WTC11 (cell line): ENCODE results near the gene SYNJ2. TPM values are rescaled to one million over a fixed set of nuclear protein-coding genes. Genes with fewer than 3 reads are reported as not detected.

Source experiments
- ATAC-seq: fragments of 200-7000 bp; cut with Tn5 transposase; 2 replicates; pipeline ENCODE4 v1.10.0; 2021; ENCODE audit warnings: mild to moderate bottlenecking, moderate library complexity
- CTCF ChIA-PET: fragments of 300-600 bp; sonication (Branson Sonifier 250); formaldehyde crosslinking; loops from one replicate; lab custom pipeline; 2021; ENCODE audit warnings: antibody characterized with exemption; lab: Charles Lee
- POLR2A ChIA-PET: fragments of 350-600 bp; sonication (Branson Sonifier 250); formaldehyde crosslinking; loops from one replicate; lab custom pipeline; 2021; ENCODE audit warnings: antibody characterized with exemption; lab: Charles Lee
- DNase-seq: peaks from one replicate; pipeline ENCODE4 v3.0.0; 2021; ENCODE audit warnings: low spot score
- H3K27ac Mint-ChIP-seq: 2 replicates; pipeline ENCODE4 v1.8.0; 2021; ENCODE audit warnings: mixed read lengths
- H3K27me3 Mint-ChIP-seq: 2 replicates; pipeline ENCODE4 v1.8.0; 2021; ENCODE audit warnings: low read depth, mild to moderate bottlenecking, moderate library complexity, mixed read lengths
- H3K36me3 Mint-ChIP-seq: 2 replicates; pipeline ENCODE4 v1.8.0; 2021; ENCODE audit warnings: mixed read lengths
- H3K4me1 Mint-ChIP-seq: 2 replicates; pipeline ENCODE4 v1.8.0; 2022; ENCODE audit warnings: mixed read lengths
- H3K4me3 Mint-ChIP-seq: 2 replicates; pipeline ENCODE4 v1.8.0; 2021; ENCODE audit warnings: mild to moderate bottlenecking, moderate library complexity, mixed read lengths
- H3K9me3 Mint-ChIP-seq: 2 replicates; pipeline ENCODE4 v1.8.0; 2021; ENCODE audit warnings: mixed read lengths
- ATF1 ChIP-seq: sonication (generic); formaldehyde crosslinking; IDR thresholded peaks from 2 replicates; pipeline ENCODE4 v1.8.1; 2023; ENCODE audit warnings: mild to moderate bottlenecking, moderate library complexity, missing genetic modification reagents
- CBFB ChIP-seq: sonication (generic); formaldehyde crosslinking; IDR thresholded peaks from 2 replicates; pipeline ENCODE4 v1.8.1; 2022; ENCODE audit warnings: mild to moderate bottlenecking, low read depth, missing genetic modification reagents
- ETV6 ChIP-seq: sonication (generic); formaldehyde crosslinking; IDR thresholded peaks from 2 replicates; pipeline ENCODE4 v1.8.1; 2022; ENCODE audit warnings: mild to moderate bottlenecking, missing genetic modification reagents
- GTF2I ChIP-seq: fragments of 250-450 bp; sonication (Bioruptor Pico); conservative IDR thresholded peaks from 2 replicates; pipeline ENCODE4 v1.4.0; 2021; ENCODE audit warnings: mild to moderate bottlenecking
- HMGA2 ChIP-seq: fragments of 250-450 bp; sonication (Bioruptor Pico); IDR thresholded peaks from 2 replicates; pipeline ENCODE4 v1.4.0; 2021; ENCODE audit warnings: mild to moderate bottlenecking, moderate library complexity
- NR1H2 ChIP-seq: sonication (generic); formaldehyde crosslinking; IDR thresholded peaks from 2 replicates; pipeline ENCODE4 v1.9.0; 2021; ENCODE audit warnings: mild to moderate bottlenecking, moderate library complexity, missing genetic modification reagents
- PRRX2 ChIP-seq: fragments of 250-450 bp; sonication (Bioruptor Pico); IDR thresholded peaks from 2 replicates; pipeline ENCODE4 v1.8.0; 2021; ENCODE audit warnings: mild to moderate bottlenecking
- TEAD1 ChIP-seq: sonication (generic); formaldehyde crosslinking; IDR thresholded peaks from 2 replicates; pipeline ENCODE4 v1.8.0; 2022; ENCODE audit warnings: mild to moderate bottlenecking, missing genetic modification reagents
- ZBTB21 ChIP-seq: sonication (generic); formaldehyde crosslinking; IDR thresholded peaks from 2 replicates; pipeline ENCODE4 v1.8.1; 2023; ENCODE audit warnings: mild to moderate bottlenecking, missing genetic modification reagents, borderline replicate concordance
- total RNA-seq: library from RNA; stranded (reverse); gene quantifications from 3 replicates; pipeline ENCODE4 v1.2.3, GENCODE V29; 2021
- TF ChIP-seq, protein P1 (sequence below): sonication (generic); formaldehyde crosslinking; IDR thresholded peaks from 2 replicates; pipeline ENCODE4 v1.8.0; 2023; ENCODE audit warnings: missing genetic modification reagents, mild to moderate bottlenecking, borderline replicate concordance
- TF ChIP-seq, protein P2 (sequence below): fragments of 250-450 bp; sonication (Bioruptor Pico); IDR thresholded peaks from 2 replicates; pipeline ENCODE4 v1.9.0; 2021; ENCODE audit warnings: mild to moderate bottlenecking
- TF ChIP-seq, protein P3 (sequence below): sonication (generic); formaldehyde crosslinking; IDR thresholded peaks from 2 replicates; pipeline ENCODE4 v1.8.1; 2022; ENCODE audit warnings: low read depth, mild to moderate bottlenecking, moderate library complexity, missing genetic modification reagents, borderline replicate concordance
- TF ChIP-seq, protein P4 (sequence below): fragments of 250-450 bp; sonication (Bioruptor Pico); IDR thresholded peaks from 2 replicates; pipeline ENCODE4 v1.9.0; 2021; ENCODE audit warnings: moderate library complexity, mild to moderate bottlenecking, inconsistent platforms, borderline replicate concordance
- TF ChIP-seq, protein P5 (sequence below): sonication (generic); formaldehyde crosslinking; conservative IDR thresholded peaks from 2 replicates; pipeline ENCODE4 v1.8.1; 2022; ENCODE audit warnings: mild to moderate bottlenecking, missing genetic modification reagents
- TF ChIP-seq, protein P6 (sequence below): sonication (generic); formaldehyde crosslinking; IDR thresholded peaks from 2 replicates; pipeline ENCODE4 v1.8.1; 2023; ENCODE audit warnings: mild to moderate bottlenecking, moderate library complexity, missing genetic modification reagents
- TF ChIP-seq, protein P7 (sequence below): sonication (generic); formaldehyde crosslinking; IDR thresholded peaks from 2 replicates; pipeline ENCODE4 v1.8.1; 2022; ENCODE audit warnings: missing genetic modification reagents, borderline replicate concordance
- TF ChIP-seq, protein P8 (sequence below): fragments of 250-450 bp; sonication (Bioruptor Pico); IDR thresholded peaks from 2 replicates; pipeline ENCODE4 v1.9.0; 2021; ENCODE audit warnings: mild to moderate bottlenecking, borderline replicate concordance

Gene SYNJ2
- total RNA-seq, 1 experiment from 2014 or later, result 15.3 TPM

DNA sequence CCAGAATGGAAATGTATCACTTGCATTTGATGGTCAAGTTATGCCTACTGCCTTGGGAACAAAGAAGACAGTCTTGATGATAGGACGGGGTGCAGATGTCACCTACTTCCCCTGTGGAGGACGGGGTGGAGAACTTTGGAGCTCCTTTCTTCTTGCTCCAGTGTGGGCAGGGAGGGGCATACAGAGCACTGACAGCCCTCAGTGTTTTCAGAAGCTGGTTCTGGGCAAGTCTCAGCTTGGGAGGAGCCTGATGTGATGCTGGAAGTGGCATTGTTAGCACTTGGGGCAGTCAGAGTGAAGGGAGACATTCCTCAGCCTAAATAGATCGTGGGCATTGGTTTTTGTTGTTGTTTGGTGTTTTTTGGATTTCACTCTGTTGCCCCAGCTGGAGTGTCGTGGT, 59.7 kb downstream of the SYNJ2 start (continued):
- TF ChIP-seq, protein P1, sequence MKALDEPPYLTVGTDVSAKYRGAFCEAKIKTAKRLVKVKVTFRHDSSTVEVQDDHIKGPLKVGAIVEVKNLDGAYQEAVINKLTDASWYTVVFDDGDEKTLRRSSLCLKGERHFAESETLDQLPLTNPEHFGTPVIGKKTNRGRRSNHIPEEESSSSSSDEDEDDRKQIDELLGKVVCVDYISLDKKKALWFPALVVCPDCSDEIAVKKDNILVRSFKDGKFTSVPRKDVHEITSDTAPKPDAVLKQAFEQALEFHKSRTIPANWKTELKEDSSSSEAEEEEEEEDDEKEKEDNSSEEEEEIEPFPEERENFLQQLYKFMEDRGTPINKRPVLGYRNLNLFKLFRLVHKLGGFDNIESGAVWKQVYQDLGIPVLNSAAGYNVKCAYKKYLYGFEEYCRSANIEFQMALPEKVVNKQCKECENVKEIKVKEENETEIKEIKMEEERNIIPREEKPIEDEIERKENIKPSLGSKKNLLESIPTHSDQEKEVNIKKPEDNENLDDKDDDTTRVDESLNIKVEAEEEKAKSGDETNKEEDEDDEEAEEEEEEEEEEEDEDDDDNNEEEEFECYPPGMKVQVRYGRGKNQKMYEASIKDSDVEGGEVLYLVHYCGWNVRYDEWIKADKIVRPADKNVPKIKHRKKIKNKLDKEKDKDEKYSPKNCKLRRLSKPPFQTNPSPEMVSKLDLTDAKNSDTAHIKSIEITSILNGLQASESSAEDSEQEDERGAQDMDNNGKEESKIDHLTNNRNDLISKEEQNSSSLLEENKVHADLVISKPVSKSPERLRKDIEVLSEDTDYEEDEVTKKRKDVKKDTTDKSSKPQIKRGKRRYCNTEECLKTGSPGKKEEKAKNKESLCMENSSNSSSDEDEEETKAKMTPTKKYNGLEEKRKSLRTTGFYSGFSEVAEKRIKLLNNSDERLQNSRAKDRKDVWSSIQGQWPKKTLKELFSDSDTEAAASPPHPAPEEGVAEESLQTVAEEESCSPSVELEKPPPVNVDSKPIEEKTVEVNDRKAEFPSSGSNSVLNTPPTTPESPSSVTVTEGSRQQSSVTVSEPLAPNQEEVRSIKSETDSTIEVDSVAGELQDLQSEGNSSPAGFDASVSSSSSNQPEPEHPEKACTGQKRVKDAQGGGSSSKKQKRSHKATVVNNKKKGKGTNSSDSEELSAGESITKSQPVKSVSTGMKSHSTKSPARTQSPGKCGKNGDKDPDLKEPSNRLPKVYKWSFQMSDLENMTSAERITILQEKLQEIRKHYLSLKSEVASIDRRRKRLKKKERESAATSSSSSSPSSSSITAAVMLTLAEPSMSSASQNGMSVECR (CRISPR knock-in tag), result no peak
- TF ChIP-seq, protein P2, sequence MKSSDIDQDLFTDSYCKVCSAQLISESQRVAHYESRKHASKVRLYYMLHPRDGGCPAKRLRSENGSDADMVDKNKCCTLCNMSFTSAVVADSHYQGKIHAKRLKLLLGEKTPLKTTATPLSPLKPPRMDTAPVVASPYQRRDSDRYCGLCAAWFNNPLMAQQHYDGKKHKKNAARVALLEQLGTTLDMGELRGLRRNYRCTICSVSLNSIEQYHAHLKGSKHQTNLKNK, result no peak
- TF ChIP-seq ATF1 (CRISPR knock-in tag) (no peak), HMGA2 (CRISPR knock-in tag) (no peak), GTF2I (CRISPR knock-in tag) (no peak), ETV6 (CRISPR knock-in tag) (no peak), NR1H2 (CRISPR knock-in tag) (no peak), PRRX2 (CRISPR knock-in tag) (no peak), TEAD1 (CRISPR knock-in tag) (no peak)
- TF ChIP-seq, protein P3, sequence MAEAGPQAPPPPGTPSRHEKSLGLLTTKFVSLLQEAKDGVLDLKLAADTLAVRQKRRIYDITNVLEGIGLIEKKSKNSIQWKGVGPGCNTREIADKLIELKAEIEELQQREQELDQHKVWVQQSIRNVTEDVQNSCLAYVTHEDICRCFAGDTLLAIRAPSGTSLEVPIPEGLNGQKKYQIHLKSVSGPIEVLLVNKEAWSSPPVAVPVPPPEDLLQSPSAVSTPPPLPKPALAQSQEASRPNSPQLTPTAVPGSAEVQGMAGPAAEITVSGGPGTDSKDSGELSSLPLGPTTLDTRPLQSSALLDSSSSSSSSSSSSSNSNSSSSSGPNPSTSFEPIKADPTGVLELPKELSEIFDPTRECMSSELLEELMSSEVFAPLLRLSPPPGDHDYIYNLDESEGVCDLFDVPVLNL (CRISPR knock-in tag), result no peak

DNA sequence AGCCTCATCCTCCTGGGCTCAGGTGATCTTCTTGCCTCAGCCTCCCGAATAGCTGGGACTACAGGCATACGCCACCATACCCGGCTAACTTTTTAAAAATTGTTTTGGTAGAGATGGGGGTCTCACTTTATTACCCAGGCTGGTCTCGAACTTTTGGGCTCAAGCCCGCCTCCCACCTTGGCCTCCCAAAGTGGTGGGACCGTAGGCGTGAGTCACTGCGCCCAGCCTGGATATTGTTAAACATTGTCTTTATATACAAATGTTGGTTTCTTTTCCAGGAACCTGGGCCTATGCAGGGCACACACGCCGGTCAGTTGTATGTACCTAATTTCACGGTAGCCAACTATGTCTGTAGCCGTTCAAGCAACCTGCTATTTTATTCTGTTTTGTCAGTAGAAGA, 60.1 kb downstream of the SYNJ2 start:
- CTCF ChIA-PET, result interaction anchor here (2.9 kb wide), 1 partner anchor 15 kb away, joined by 13 read pairs; no protein-coding TSS in a partner anchor
- H3K36me3 Mint-ChIP-seq, result peaks cover 4% of the 10 kb centered on the region; the same call in 1 of the 2 replicates
- no peaks in the 10 kb centered on the region for H3K9me3 Mint-ChIP-seq
- DNase-seq (no peak), ATAC-seq (no peak)
- H3K27ac Mint-ChIP-seq, result no peak overlapping the region
- POLR2A ChIA-PET, result interaction anchor here (1.2 kb wide), 1 partner anchor 16 kb away, joined by 3 read pairs; no protein-coding TSS in a partner anchor
- peaks cover 13% of the 10 kb centered on the region for H3K4me1 Mint-ChIP-seq
- TF ChIP-seq, protein P4, sequence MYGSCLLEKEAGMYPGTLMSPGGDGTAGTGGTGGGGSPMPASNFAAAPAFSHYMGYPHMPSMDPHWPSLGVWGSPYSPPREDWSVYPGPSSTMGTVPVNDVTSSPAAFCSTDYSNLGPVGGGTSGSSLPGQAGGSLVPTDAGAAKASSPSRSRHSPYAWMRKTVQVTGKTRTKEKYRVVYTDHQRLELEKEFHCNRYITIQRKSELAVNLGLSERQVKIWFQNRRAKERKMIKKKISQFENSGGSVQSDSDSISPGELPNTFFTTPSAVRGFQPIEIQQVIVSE (CRISPR knock-in tag), result no peak
- no peak for TF ChIP-seq CBFB (CRISPR knock-in tag)
- TF ChIP-seq, protein P5, sequence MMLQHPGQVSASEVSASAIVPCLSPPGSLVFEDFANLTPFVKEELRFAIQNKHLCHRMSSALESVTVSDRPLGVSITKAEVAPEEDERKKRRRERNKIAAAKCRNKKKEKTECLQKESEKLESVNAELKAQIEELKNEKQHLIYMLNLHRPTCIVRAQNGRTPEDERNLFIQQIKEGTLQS (CRISPR knock-in tag), result no peak
- H3K4me3 Mint-ChIP-seq, result no peak overlapping the region
- no peaks in the 10 kb centered on the region; the same call in 1 of the 2 replicates for H3K27me3 Mint-ChIP-seq

DNA sequence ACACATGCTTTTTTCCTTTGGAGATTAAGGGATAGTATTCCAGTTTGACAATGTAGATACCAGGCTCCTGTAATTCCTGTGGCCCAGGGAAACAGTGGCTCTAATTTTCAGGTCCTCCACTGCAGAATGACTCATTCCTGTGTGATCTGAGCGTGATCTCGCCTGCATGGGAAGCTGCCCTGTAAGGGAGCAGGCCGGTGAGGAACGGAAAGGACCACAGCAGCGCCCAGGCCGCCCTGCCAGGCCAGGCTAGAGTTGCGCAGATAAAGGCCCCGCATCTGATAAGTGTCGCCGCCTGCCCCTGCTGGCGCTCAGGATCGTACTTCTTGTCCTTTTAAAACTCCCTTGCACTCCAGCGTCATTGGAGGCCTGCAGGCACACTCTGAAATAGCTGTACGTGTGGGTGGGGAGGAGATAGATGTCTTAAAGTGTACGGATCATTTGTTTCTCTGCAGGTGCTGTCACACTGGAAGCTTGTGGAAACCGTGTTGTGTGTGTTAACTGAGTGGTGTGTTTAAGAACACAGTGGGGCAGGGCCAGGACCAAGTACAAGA, 60.7 kb downstream of the SYNJ2 start:
- ChIA-PET POLR2A (interaction anchor here (0.9 to 1.2 kb wide), 2 partner anchors 16 to 42 kb away, joined by 3 to 4 read pairs; no protein-coding TSS in a partner anchor), CTCF (interaction anchor here (2.9 kb wide), 1 partner anchor 16 kb away, joined by 13 read pairs; no protein-coding TSS in a partner anchor)
- Mint-ChIP-seq H3K27ac (peak overlapping the region; percentile 44), H3K4me1 (peaks cover 15% of the 10 kb centered on the region), H3K27me3 (no peaks in the 10 kb centered on the region; the same call in 1 of the 2 replicates), H3K36me3 (peaks cover 4% of the 10 kb centered on the region), H3K4me3 (no peak overlapping the region), H3K9me3 (no peaks in the 10 kb centered on the region)
- DNase-seq (no peak), ATAC-seq (no peak)
- TF ChIP-seq, protein P6, sequence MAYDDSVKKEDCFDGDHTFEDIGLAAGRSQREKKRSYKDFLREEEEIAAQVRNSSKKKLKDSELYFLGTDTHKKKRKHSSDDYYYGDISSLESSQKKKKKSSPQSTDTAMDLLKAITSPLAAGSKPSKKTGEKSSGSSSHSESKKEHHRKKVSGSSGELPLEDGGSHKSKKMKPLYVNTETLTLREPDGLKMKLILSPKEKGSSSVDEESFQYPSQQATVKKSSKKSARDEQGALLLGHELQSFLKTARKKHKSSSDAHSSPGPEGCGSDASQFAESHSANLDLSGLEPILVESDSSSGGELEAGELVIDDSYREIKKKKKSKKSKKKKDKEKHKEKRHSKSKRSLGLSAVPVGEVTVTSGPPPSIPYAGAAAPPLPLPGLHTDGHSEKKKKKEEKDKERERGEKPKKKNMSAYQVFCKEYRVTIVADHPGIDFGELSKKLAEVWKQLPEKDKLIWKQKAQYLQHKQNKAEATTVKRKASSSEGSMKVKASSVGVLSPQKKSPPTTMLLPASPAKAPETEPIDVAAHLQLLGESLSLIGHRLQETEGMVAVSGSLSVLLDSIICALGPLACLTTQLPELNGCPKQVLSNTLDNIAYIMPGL (CRISPR knock-in tag), result no peak
- TF ChIP-seq, protein P7, sequence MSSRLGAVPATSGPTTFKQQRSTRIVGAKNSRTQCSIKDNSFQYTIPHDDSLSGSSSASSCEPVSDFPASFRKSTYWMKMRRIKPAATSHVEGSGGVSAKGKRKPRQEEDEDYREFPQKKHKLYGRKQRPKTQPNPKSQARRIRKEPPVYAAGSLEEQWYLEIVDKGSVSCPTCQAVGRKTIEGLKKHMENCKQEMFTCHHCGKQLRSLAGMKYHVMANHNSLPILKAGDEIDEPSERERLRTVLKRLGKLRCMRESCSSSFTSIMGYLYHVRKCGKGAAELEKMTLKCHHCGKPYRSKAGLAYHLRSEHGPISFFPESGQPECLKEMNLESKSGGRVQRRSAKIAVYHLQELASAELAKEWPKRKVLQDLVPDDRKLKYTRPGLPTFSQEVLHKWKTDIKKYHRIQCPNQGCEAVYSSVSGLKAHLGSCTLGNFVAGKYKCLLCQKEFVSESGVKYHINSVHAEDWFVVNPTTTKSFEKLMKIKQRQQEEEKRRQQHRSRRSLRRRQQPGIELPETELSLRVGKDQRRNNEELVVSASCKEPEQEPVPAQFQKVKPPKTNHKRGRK (CRISPR knock-in tag), result no peak
- TF ChIP-seq, protein P8, sequence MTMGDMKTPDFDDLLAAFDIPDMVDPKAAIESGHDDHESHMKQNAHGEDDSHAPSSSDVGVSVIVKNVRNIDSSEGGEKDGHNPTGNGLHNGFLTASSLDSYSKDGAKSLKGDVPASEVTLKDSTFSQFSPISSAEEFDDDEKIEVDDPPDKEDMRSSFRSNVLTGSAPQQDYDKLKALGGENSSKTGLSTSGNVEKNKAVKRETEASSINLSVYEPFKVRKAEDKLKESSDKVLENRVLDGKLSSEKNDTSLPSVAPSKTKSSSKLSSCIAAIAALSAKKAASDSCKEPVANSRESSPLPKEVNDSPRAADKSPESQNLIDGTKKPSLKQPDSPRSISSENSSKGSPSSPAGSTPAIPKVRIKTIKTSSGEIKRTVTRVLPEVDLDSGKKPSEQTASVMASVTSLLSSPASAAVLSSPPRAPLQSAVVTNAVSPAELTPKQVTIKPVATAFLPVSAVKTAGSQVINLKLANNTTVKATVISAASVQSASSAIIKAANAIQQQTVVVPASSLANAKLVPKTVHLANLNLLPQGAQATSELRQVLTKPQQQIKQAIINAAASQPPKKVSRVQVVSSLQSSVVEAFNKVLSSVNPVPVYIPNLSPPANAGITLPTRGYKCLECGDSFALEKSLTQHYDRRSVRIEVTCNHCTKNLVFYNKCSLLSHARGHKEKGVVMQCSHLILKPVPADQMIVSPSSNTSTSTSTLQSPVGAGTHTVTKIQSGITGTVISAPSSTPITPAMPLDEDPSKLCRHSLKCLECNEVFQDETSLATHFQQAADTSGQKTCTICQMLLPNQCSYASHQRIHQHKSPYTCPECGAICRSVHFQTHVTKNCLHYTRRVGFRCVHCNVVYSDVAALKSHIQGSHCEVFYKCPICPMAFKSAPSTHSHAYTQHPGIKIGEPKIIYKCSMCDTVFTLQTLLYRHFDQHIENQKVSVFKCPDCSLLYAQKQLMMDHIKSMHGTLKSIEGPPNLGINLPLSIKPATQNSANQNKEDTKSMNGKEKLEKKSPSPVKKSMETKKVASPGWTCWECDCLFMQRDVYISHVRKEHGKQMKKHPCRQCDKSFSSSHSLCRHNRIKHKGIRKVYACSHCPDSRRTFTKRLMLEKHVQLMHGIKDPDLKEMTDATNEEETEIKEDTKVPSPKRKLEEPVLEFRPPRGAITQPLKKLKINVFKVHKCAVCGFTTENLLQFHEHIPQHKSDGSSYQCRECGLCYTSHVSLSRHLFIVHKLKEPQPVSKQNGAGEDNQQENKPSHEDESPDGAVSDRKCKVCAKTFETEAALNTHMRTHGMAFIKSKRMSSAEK (CRISPR knock-in tag), result no peak
- no peak for TF ChIP-seq ZBTB21
